Liver (tissue), 9 donors: ENCODE results near the gene MAPK1IP1L. TPM values are rescaled to one million over a fixed set of nuclear protein-coding genes. Genes with fewer than 3 reads are reported as not detected.

Experiments used
- DNase-seq: peaks from one replicate; pipeline ENCODE4 v3.0.0-alpha.2; 2017; ENCODE audit warnings: low spot score
- H3K27ac ChIP-seq, 2 donors: one replicate each; pipeline ENCODE4 v1.7.0; 2013; ENCODE audit warnings: inconsistent platforms in 2 of 2, low read length in 2 of 2, control low read depth in 1 of 2, low read depth in 1 of 2, mild to moderate bottlenecking in 1 of 2
- H3K27me3 ChIP-seq, 4 donors: one replicate each; pipeline versions ENCODE4 v1.6.1 to v1.7.0; 2013; ENCODE audit warnings: low read length in 3 of 4, inconsistent platforms in 1 of 4, mild to moderate bottlenecking in 1 of 4, moderate library complexity in 1 of 4; ENCODE audit not compliant: control insufficient read depth in 4 of 4, insufficient read depth in 4 of 4
- H3K36me3 ChIP-seq, 4 donors: one replicate each; pipeline versions ENCODE4 v1.6.1 to v1.7.0; 2013; ENCODE audit warnings: low read length in 3 of 4, mild to moderate bottlenecking in 3 of 4, low read depth in 1 of 4, moderate library complexity in 1 of 4; ENCODE audit not compliant: control insufficient read depth in 4 of 4, insufficient read depth in 3 of 4
- H3K4me1 ChIP-seq, 4 donors: one replicate each; pipeline versions ENCODE4 v1.6.1 to v1.7.0; 2013; ENCODE audit warnings: low read length in 3 of 4, mild to moderate bottlenecking in 3 of 4, moderate library complexity in 1 of 4; ENCODE audit not compliant: control insufficient read depth in 4 of 4, insufficient read depth in 4 of 4
- H3K4me3 ChIP-seq, 3 donors: one replicate each; pipeline versions ENCODE4 v1.6.1 to v1.7.0; 2013; ENCODE audit warnings: low read length in 3 of 3, control low read depth in 1 of 3, low read depth in 1 of 3, mild to moderate bottlenecking in 1 of 3
- H3K9ac ChIP-seq, 2 donors: one replicate each; pipeline ENCODE4 v1.7.0; 2013; ENCODE audit warnings: low read length in 2 of 2, mild to moderate bottlenecking in 2 of 2, moderate library complexity in 2 of 2, control low read depth in 1 of 2, low read depth in 1 of 2
- H3K9me3 ChIP-seq, 4 donors: one replicate each; pipeline versions ENCODE4 v1.6.1 to v1.7.0; 2013; ENCODE audit warnings: low read length in 3 of 4; ENCODE audit not compliant: control insufficient read depth in 4 of 4
- EGR1 ChIP-seq, 2 donors: IDR thresholded peaks; 2 replicates each; pipeline ENCODE4 v1.6.1; 2016 to 2018; ENCODE audit warnings: antibody characterized with exemption in 2 of 2, low read depth in 2 of 2
- FOXA1 ChIP-seq: IDR thresholded peaks from 2 replicates; pipeline ENCODE4 v1.6.1; 2016; ENCODE audit warnings: antibody characterized with exemption
- GABPA ChIP-seq, 2 donors: IDR thresholded peaks in 1 of 2; conservative IDR thresholded peaks in 1 of 2; 2 replicates each; pipeline ENCODE4 v1.6.1; 2016; ENCODE audit warnings: antibody characterized with exemption in 2 of 2, mild to moderate bottlenecking in 1 of 2, moderate library complexity in 1 of 2
- JUND ChIP-seq, 2 donors: IDR thresholded peaks; 2 replicates each; pipeline ENCODE4 v1.6.1; 2016; ENCODE audit warnings: antibody characterized with exemption in 2 of 2
- NR2F2 ChIP-seq: IDR thresholded peaks from 2 replicates; pipeline ENCODE4 v1.6.1; 2016; ENCODE audit warnings: antibody characterized with exemption
- RAD21 ChIP-seq, 2 donors: IDR thresholded peaks; 2 replicates each; pipeline ENCODE4 v1.6.1; 2016; ENCODE audit warnings: antibody characterized with exemption in 2 of 2, mild to moderate bottlenecking in 2 of 2
- RXRA ChIP-seq, 2 donors: IDR thresholded peaks; 2 replicates each; pipeline ENCODE4 v1.6.1; 2017 to 2018; ENCODE audit warnings: antibody characterized with exemption in 2 of 2, mild to moderate bottlenecking in 1 of 2
- SP1 ChIP-seq: IDR thresholded peaks from 2 replicates; pipeline ENCODE4 v1.6.1; 2018; ENCODE audit warnings: antibody characterized with exemption, mild to moderate bottlenecking
- TAF1 ChIP-seq: conservative IDR thresholded peaks from 2 replicates; pipeline ENCODE4 v1.6.1; 2016; ENCODE audit warnings: antibody characterized with exemption, mild to moderate bottlenecking
- WGBS: extraction: QIAGEN DNeasy Blood & Tissue Kit; methylation state at CpG from one replicate; pipeline ENCODE4 v1.1.7; 2013; 5-methylcytosine and 5-hydroxymethylcytosine counted together
- polyA plus RNA-seq, 2 donors: library from polyadenylated mRNA; stranded (reverse) in 1 of 2; unstranded in 1 of 2; fragments of 200-250 nt in 1 of 2; fragments of >200 nt in 1 of 2; fragmentation: Nextera tagmentation in 1 of 2; extraction: Ambion mirVana in 1 of 2; gene quantifications; one replicate each; pipeline versions ENCODE4 v1.2.1 to v1.2.3, GENCODE V29; 2013 to 2015
- total RNA-seq, 2 donors: library from RNA; depleted of rRNA; stranded (reverse); fragments of >200 nt; gene quantifications; one replicate each; pipeline ENCODE4 v1.2.3, GENCODE V29; 2014
- TF ChIP-seq, protein P1 (sequence below): IDR thresholded peaks from 2 replicates; pipeline ENCODE4 v1.6.1; 2016; ENCODE audit warnings: antibody characterized with exemption, mild to moderate bottlenecking
- TF ChIP-seq, protein P2 (sequence below): fragments of 150-350 bp; IDR thresholded peaks from 2 replicates; pipeline ENCODE4 v1.5.1; 2017; ENCODE audit warnings: improper control_type of control experiment, low read depth, low read length; ENCODE audit not compliant: missing input control
- TF ChIP-seq, protein P3 (sequence below): IDR thresholded peaks from 2 replicates; pipeline ENCODE4 v1.6.1; 2016; ENCODE audit warnings: antibody characterized with exemption
- donor health status: healthy.
- donor health status: healthy.
- donor health status: healthy.
- donor health status: healthy.
- donor health status: healthy.

The MAPK1IP1L gene
- total and polyA plus RNA-seq, 4 donors = 11.8 to 25.2 (median 17.7) TPM

DNA sequence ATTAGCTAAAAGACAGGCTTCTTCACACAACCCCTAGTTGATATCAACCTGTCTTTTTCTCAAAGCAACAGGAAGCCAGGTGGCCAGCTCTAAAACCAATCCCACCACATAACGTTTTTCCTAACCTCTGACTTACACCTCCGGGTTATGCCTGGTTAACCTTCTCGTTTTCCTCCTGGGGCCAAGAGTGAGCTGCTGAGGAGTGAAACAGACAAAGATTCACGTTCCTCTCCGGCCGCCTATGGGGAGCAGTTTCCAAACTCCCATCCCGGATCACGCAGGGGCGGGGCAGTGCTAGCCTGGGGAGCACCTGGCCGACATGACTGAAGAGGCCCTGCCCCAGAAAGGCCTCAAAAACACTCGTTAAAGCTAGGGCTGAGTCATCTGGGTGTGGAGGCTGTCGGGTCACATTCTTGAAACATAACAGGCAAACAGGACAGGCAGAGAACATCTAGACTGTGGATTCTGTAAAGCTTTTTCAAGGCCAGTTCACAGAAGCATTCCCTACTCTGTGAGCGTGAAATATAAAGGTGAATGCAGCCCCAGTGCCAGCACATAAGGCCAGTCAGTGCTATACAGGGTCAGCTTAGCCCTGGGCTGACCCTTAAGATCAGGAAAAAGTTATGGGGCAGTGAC lies 51.7 kb downstream of the MAPK1IP1L start:
- Histone ChIP-seq H3K27me3 (no peaks in the 10 kb centered on the region), H3K9ac (peak overlapping the region in 1 of 2 donors; percentile 7), H3K4me1 (peaks cover 2 to 12% (median 4%) of the 10 kb centered on the region in 4 donors), H3K36me3 (no peaks in the 10 kb centered on the region), H3K4me3 (no peak overlapping the region), H3K27ac (peak overlapping the region; percentile 59 to 62), H3K9me3 (no peaks in the 10 kb centered on the region)
- DNase-seq = no peak
- TF ChIP-seq SP1 (peak; percentile 69), FOXA1 (no peak), JUND (IDR thresholded peaks at IDR 0.05) (peak; percentile 42 to 70)
- 65% methylated on average over 13 of the region's 13 CpGs for WGBS

DNA sequence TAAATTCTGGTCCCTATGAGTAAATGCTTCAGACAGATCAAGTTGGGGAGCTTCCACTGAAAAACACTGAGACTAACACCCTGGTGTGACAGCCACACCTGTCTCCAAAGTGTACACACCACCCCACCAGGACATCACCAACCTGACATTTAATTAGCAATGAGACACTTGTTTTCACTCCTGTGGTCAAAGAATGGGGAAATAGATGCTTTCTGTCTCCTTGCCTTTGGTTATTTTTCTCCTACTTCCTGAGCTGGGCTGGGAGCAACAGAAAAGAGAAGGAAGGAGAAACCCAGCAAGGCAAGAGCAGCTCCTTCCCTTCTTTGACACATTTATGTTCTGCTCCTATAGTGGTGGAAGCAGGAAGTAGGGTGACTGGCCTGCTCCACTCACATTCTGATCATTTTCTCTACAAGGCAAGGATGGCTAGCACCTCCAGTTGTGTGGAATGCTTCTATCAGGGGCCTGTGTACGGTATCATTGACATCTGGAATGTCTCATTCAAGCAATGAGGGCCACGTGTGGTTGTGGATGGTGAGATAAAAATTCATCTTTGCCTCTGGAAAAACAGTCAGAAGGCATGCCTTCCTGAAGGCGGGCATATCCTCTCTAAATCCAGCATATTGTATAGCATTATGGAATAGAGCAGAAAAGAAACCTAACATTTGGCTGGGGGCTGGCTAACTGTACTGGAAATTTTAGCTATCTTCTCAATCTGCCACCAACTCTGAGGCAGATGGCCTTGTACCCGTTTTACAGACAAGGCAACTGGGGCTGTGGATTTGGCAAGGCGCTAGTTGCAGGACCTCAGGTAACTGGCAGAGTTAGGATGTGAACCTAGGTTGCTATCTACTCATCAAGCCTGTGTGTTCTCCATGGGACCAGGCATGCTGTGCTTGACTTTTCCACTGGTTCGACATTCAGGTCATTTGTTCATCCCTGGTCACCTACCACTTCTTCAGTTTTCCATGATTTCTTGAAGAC lies 52.8 kb downstream of the MAPK1IP1L start:
- Histone ChIP-seq H3K27me3 (no peaks in the 10 kb centered on the region), H3K9ac (no peak overlapping the region), H3K36me3 (no peaks in the 10 kb centered on the region), H3K27ac (peak overlapping the region; percentile 17 to 34), H3K9me3 (no peaks in the 10 kb centered on the region), H3K4me1 (peaks cover 2 to 12% (median 4%) of the 10 kb centered on the region in 4 donors), H3K4me3 (no peak overlapping the region)
- TF ChIP-seq TAF1 (no peak), GABPA (IDR thresholded peaks at IDR 0.05 in 1 of 2, conservative IDR thresholded peaks at IDR 0.05 in 1 of 2) (no peak), EGR1 (IDR thresholded peaks at IDR 0.05; ENCODE audit: low read depth in 2 of 2) (no peak), NR2F2 (no peak), FOXA1 (no peak), RAD21 (IDR thresholded peaks at IDR 0.05) (no peak), SP1 (no peak), RXRA (IDR thresholded peaks at IDR 0.05) (no peak), JUND (IDR thresholded peaks at IDR 0.05) (no peak)
- TF ChIP-seq, protein P1, sequence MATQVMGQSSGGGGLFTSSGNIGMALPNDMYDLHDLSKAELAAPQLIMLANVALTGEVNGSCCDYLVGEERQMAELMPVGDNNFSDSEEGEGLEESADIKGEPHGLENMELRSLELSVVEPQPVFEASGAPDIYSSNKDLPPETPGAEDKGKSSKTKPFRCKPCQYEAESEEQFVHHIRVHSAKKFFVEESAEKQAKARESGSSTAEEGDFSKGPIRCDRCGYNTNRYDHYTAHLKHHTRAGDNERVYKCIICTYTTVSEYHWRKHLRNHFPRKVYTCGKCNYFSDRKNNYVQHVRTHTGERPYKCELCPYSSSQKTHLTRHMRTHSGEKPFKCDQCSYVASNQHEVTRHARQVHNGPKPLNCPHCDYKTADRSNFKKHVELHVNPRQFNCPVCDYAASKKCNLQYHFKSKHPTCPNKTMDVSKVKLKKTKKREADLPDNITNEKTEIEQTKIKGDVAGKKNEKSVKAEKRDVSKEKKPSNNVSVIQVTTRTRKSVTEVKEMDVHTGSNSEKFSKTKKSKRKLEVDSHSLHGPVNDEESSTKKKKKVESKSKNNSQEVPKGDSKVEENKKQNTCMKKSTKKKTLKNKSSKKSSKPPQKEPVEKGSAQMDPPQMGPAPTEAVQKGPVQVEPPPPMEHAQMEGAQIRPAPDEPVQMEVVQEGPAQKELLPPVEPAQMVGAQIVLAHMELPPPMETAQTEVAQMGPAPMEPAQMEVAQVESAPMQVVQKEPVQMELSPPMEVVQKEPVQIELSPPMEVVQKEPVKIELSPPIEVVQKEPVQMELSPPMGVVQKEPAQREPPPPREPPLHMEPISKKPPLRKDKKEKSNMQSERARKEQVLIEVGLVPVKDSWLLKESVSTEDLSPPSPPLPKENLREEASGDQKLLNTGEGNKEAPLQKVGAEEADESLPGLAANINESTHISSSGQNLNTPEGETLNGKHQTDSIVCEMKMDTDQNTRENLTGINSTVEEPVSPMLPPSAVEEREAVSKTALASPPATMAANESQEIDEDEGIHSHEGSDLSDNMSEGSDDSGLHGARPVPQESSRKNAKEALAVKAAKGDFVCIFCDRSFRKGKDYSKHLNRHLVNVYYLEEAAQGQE = no peak
- TF ChIP-seq, protein P2, sequence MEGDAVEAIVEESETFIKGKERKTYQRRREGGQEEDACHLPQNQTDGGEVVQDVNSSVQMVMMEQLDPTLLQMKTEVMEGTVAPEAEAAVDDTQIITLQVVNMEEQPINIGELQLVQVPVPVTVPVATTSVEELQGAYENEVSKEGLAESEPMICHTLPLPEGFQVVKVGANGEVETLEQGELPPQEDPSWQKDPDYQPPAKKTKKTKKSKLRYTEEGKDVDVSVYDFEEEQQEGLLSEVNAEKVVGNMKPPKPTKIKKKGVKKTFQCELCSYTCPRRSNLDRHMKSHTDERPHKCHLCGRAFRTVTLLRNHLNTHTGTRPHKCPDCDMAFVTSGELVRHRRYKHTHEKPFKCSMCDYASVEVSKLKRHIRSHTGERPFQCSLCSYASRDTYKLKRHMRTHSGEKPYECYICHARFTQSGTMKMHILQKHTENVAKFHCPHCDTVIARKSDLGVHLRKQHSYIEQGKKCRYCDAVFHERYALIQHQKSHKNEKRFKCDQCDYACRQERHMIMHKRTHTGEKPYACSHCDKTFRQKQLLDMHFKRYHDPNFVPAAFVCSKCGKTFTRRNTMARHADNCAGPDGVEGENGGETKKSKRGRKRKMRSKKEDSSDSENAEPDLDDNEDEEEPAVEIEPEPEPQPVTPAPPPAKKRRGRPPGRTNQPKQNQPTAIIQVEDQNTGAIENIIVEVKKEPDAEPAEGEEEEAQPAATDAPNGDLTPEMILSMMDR = no peak
- TF ChIP-seq, protein P3, sequence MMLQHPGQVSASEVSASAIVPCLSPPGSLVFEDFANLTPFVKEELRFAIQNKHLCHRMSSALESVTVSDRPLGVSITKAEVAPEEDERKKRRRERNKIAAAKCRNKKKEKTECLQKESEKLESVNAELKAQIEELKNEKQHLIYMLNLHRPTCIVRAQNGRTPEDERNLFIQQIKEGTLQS = no peak
- 94% methylated on average over 6 of the region's 6 CpGs for WGBS
- no peak for DNase-seq
